WERI-Rb-1 (cell line): Measurements from ENCODE around the gene LIX1L.

Experiments
- DNase-seq: peaks from one replicate; pipeline ENCODE4 v3.0.0-alpha.2; 2020
- H3K27ac ChIP-seq: fragments of 250-450 bp; sonication (Bioruptor Pico); 2 replicates; pipeline ENCODE4 v1.5.1; 2020; ENCODE audit warnings: mild to moderate bottlenecking, moderate library complexity
- H3K27me3 ChIP-seq: fragments of 250-450 bp; sonication (Bioruptor Pico); 2 replicates; pipeline ENCODE4 v1.5.1; 2021; ENCODE audit warnings: mild to moderate bottlenecking, low read depth, moderate library complexity; ENCODE audit not compliant: insufficient read depth, severe bottlenecking
- H3K36me3 ChIP-seq: fragments of 250-450 bp; sonication (Bioruptor Pico); 2 replicates; pipeline ENCODE4 v1.5.1; 2020; ENCODE audit warnings: mild to moderate bottlenecking, moderate library complexity
- H3K4me3 ChIP-seq: 2 replicates; pipeline ENCODE4 v1.5.1; 2011; ENCODE audit warnings: low read depth, mild to moderate bottlenecking, control low read depth, low read length
- H3K9me3 ChIP-seq: fragments of 250-450 bp; sonication (Bioruptor Pico); 2 replicates; pipeline ENCODE4 v1.5.1; 2021; ENCODE audit warnings: mild to moderate bottlenecking, moderate library complexity; ENCODE audit not compliant: severe bottlenecking
- CTCF ChIP-seq: IDR thresholded peaks from 2 replicates; pipeline ENCODE4 v1.5.1; 2011; ENCODE audit warnings: low read depth, mild to moderate bottlenecking, control low read depth, inconsistent platforms, low read length

Gene LIX1L

GRCh38 chr1:145992958-145993617 lies 35.3 kb upstream of the LIX1L start:
- H3K27ac ChIP-seq: no peak overlapping the region
- H3K4me3 ChIP-seq: no peak overlapping the region
- H3K36me3 ChIP-seq: peaks cover 35% of the 10 kb centered on the region
- H3K9me3 ChIP-seq: no peaks in the 10 kb centered on the region
- no peaks in the 10 kb centered on the region for H3K27me3 ChIP-seq
- DNase-seq: no peak
- TF ChIP-seq CTCF: no peak

GRCh38 chr1:145992502-145992936 lies 34.7 kb upstream of the LIX1L start:
- TF ChIP-seq CTCF: no peak
- no peaks in the 10 kb centered on the region for H3K27me3 ChIP-seq
- H3K27ac ChIP-seq: no peak overlapping the region
- no peak for DNase-seq
- H3K36me3 ChIP-seq: peaks cover 35% of the 10 kb centered on the region
- H3K4me3 ChIP-seq: no peak overlapping the region
- no peaks in the 10 kb centered on the region for H3K9me3 ChIP-seq

- TF ChIP-seq CTCF: no peak
- Histone ChIP-seq H3K27ac (no peak overlapping the region), H3K36me3 (peaks cover 35% of the 10 kb centered on the region), H3K9me3 (no peaks in the 10 kb centered on the region), H3K4me3 (no peak overlapping the region), H3K27me3 (no peaks in the 10 kb centered on the region)
- no peak for DNase-seq
These were observed 34.1 kb upstream of the LIX1L start for GRCh38 chr1:145991735-145992412.

GRCh38 chr1:145990249-145990855 lies 32.5 kb upstream of the LIX1L start:
- no peak overlapping the region for H3K27ac ChIP-seq
- TF ChIP-seq CTCF: 0 out of 2 replicates have a peak, but pooled peaks have one; percentile 2

GRCh38 chr1:145988773-145989172 lies 31.0 kb upstream of the LIX1L start:
- Histone ChIP-seq H3K27ac (no peak overlapping the region), H3K9me3 (no peaks in the 10 kb centered on the region), H3K36me3 (peaks cover 18% of the 10 kb centered on the region), H3K27me3 (no peaks in the 10 kb centered on the region), H3K4me3 (no peak overlapping the region)
- TF ChIP-seq CTCF: no peak
- no peak for DNase-seq

More at GRCh38 chr1:145990249-145990855, 32.5 kb upstream of the LIX1L start:
- Histone ChIP-seq H3K9me3 (no peaks in the 10 kb centered on the region), H3K36me3 (peaks cover 32% of the 10 kb centered on the region), H3K27me3 (no peaks in the 10 kb centered on the region), H3K4me3 (no peak overlapping the region)
- no peak for DNase-seq
